Smooth muscle cell (in vitro differentiated cells): ENCODE data around the gene TIMM8A. TPM values are rescaled to one million over a fixed set of nuclear protein-coding genes. Genes with fewer than 3 reads are reported as not detected.
"Not testable (repeated sequence)": the region's sequence is repeated elsewhere in the genome, so short reads cannot be mapped to it uniquely, and the experiment has no call there.

Source experiments
- DNase-seq: peaks from one replicate; lab custom pipeline; 2025; ENCODE audit not compliant: unreplicated experiment; lab: John Stamatoyannopoulos, UW
- H2AFZ ChIP-seq: fragments of 200-600 bp; sonication (generic); 2 replicates; pipeline ENCODE4 v1.6.0; 2016; ENCODE audit warnings: antibody characterized with exemption, low read depth, mild to moderate bottlenecking
- H3F3A ChIP-seq: fragments of 200-600 bp; sonication (generic); 2 replicates; pipeline ENCODE4 v1.6.0; 2017; ENCODE audit warnings: antibody characterized with exemption, low read depth
- H3K27ac ChIP-seq: fragments of 200-600 bp; sonication (generic); 2 replicates; pipeline ENCODE4 v1.5.1; 2016; ENCODE audit warnings: low read depth, mild to moderate bottlenecking
- H3K27me3 ChIP-seq: fragments of 200-600 bp; sonication (generic); 2 replicates; pipeline ENCODE4 v1.6.1; 2016; ENCODE audit warnings: low read depth, mild to moderate bottlenecking
- H3K36me3 ChIP-seq: fragments of 200-600 bp; sonication (generic); 2 replicates; pipeline ENCODE4 v1.5.1; 2016; ENCODE audit warnings: low read depth
- H3K4me1 ChIP-seq: fragments of 200-600 bp; sonication (generic); 2 replicates; pipeline ENCODE4 v1.5.1; 2016; ENCODE audit warnings: low read depth
- H3K4me2 ChIP-seq: fragments of 200-600 bp; sonication (generic); 2 replicates; pipeline ENCODE4 v1.6.0; 2016; ENCODE audit warnings: mild to moderate bottlenecking
- H3K4me3 ChIP-seq: fragments of 200-600 bp; sonication (generic); 2 replicates; pipeline ENCODE4 v1.5.1; 2016; ENCODE audit warnings: mild to moderate bottlenecking
- H3K79me2 ChIP-seq: fragments of 200-600 bp; sonication (generic); 2 replicates; pipeline ENCODE4 v1.6.0; 2016; ENCODE audit warnings: low read depth, mild to moderate bottlenecking
- H3K9ac ChIP-seq: fragments of 200-600 bp; sonication (generic); 2 replicates; pipeline ENCODE4 v1.6.0; 2016; ENCODE audit warnings: low read depth
- H3K9me3 ChIP-seq: fragments of 200-600 bp; sonication (generic); replicated peaks from 2 replicates; pipeline ENCODE4 v1.5.1; 2016; ENCODE audit warnings: low read depth
- H4K20me1 ChIP-seq: fragments of 200-600 bp; sonication (generic); 2 replicates; pipeline ENCODE4 v1.6.0; 2016; ENCODE audit warnings: low read depth
- WGBS: methylation state at CpG from one replicate; pipeline ENCODE4 v1.1.7; 2016; ENCODE audit warnings: low lambda C conversion rate; 5-methylcytosine and 5-hydroxymethylcytosine counted together
- polyA plus RNA-seq: library from polyadenylated mRNA; unstranded; fragments of >200 nt; fragmentation: Nextera tagmentation; extraction: Ambion mirVana; gene quantifications from 2 replicates; pipeline ENCODE4 v1.2.1, GENCODE V29; 2016
- small RNA-seq: library from RNA; depleted of rRNA; stranded (forward); fragments of <200 nt; gene quantifications from one replicate; pipeline ENCODE3, GENCODE V24; 2014
- total RNA-seq: library from RNA; depleted of rRNA; stranded (reverse); fragments of >200 nt; gene quantifications from 2 replicates; pipeline ENCODE4 v1.2.3, GENCODE V29; 2014
- TF ChIP-seq, protein P1 (sequence below): fragments of 200-600 bp; sonication (generic); IDR thresholded peaks from 2 replicates; pipeline ENCODE4 v1.5.1; 2017; ENCODE audit warnings: borderline replicate concordance, mild to moderate bottlenecking, antibody characterized with exemption; ENCODE audit not compliant: insufficient read depth, poor library complexity, severe bottlenecking

TIMM8A gene
- total and polyA plus RNA-seq, 2 experiments from 2014 or later: 4.0 to 7.6 TPM

DNA sequence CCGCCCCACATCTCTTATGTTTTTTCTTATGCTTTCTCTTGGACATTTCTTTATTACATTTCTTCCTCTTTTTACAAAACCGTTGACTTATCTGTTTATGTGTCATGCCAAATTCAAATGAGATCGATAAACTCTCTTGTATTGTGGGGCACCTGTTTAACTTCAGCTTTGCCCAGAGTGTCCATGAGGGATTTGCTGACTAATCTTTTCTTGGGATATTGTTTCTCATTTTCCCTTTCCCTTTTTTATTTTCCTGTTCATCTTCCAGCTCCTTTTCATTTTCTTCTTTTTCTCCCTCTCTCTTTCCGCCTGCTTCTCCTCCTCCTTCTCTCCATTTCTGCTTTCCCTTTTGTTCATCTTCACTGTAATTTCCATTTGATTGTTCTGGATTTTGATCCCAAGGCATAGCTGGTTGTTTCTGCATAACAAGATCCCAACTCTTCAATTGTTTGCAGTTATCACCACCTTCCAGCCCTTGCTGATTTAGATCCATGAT, 10.7 kb downstream of the TIMM8A start:
- TF ChIP-seq, protein P1, sequence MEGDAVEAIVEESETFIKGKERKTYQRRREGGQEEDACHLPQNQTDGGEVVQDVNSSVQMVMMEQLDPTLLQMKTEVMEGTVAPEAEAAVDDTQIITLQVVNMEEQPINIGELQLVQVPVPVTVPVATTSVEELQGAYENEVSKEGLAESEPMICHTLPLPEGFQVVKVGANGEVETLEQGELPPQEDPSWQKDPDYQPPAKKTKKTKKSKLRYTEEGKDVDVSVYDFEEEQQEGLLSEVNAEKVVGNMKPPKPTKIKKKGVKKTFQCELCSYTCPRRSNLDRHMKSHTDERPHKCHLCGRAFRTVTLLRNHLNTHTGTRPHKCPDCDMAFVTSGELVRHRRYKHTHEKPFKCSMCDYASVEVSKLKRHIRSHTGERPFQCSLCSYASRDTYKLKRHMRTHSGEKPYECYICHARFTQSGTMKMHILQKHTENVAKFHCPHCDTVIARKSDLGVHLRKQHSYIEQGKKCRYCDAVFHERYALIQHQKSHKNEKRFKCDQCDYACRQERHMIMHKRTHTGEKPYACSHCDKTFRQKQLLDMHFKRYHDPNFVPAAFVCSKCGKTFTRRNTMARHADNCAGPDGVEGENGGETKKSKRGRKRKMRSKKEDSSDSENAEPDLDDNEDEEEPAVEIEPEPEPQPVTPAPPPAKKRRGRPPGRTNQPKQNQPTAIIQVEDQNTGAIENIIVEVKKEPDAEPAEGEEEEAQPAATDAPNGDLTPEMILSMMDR: no peak
- H3K9ac ChIP-seq: no peak overlapping the region
- H4K20me1 ChIP-seq: no peaks in the 10 kb centered on the region
- no peak for DNase-seq
- H3K27me3 ChIP-seq: no peaks in the 10 kb centered on the region
- no peak overlapping the region for H3K27ac ChIP-seq
- H3K4me3 ChIP-seq: no peak overlapping the region
- WGBS: 80% methylated on average over 4 of the region's 4 CpGs
- H3K4me1 ChIP-seq: no peaks in the 10 kb centered on the region
- no peak overlapping the region for H2AFZ ChIP-seq
- H3K36me3 ChIP-seq: no peaks in the 10 kb centered on the region
- no peaks in the 10 kb centered on the region for H3K79me2 ChIP-seq
- no peaks in the 10 kb centered on the region for H3K9me3 ChIP-seq
- no peak overlapping the region for H3K4me2 ChIP-seq
- no peaks in the 10 kb centered on the region for H3F3A ChIP-seq

DNA sequence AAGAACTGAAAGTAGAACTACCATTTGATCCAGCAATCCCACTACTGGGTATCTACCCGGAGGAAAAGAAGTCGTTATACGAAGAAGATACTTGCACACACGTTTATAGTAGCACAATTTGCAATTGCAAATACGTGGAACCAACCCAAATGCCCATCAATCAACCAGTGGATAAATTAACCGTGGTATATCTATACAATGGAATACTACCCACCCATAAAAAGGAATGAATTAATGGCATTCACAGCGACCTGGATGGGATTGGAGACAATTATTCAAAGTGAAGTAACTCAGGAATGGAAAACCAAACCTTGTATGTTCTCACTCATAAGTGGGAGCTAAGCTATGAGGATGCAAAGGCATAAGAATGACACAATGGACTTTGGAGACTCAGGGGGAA, 14.2 kb downstream of the TIMM8A start:
- not testable (repeated sequence) for H3K4me1 ChIP-seq, H4K20me1 ChIP-seq, DNase-seq, H3K4me2 ChIP-seq, H3K9ac ChIP-seq, H3K36me3 ChIP-seq, H3K9me3 ChIP-seq, H3K4me3 ChIP-seq, H3K79me2 ChIP-seq, H3F3A ChIP-seq, H3K27ac ChIP-seq, H3K27me3 ChIP-seq, H2AFZ ChIP-seq
- whole genome bisulfite sequencing: 57% methylated on average over 7 of the region's 7 CpGs

DNA sequence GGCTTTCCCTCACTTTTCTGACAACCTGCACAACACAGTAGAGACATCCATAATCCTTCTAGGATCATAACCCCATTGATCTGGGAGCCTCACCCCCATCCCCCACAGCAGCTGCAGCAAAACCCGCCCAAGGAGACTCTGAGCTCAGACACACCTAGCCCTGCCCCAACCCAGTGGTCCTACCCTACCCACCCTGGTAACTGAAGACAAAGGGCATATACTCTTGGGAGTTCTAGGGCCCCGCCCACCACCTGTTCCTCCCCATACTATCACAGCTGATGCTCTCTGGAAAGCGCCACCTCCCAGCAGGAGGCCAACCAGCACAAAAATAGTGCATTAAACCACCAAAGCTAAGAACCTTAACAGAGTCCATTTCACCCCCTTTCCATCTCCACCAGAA, 21.9 kb downstream of the TIMM8A start:
- not testable (repeated sequence) for H3F3A ChIP-seq, H3K4me1 ChIP-seq, H3K27me3 ChIP-seq, H3K4me3 ChIP-seq, H3K36me3 ChIP-seq, H3K9ac ChIP-seq, H3K4me2 ChIP-seq, H3K27ac ChIP-seq, H3K79me2 ChIP-seq, DNase-seq, H2AFZ ChIP-seq, H4K20me1 ChIP-seq, H3K9me3 ChIP-seq
- WGBS: 90% methylated on average over 3 of the region's 3 CpGs

- H2AFZ ChIP-seq: no peak overlapping the region
- TF ChIP-seq, protein P1: no peak
- no peaks in the 10 kb centered on the region for H4K20me1 ChIP-seq
- no peak overlapping the region for H3K4me2 ChIP-seq
- H3K4me1 ChIP-seq: no peaks in the 10 kb centered on the region
- no peaks in the 10 kb centered on the region for H3K9me3 ChIP-seq
- no peaks in the 10 kb centered on the region for H3K27me3 ChIP-seq
- H3K4me3 ChIP-seq: no peak overlapping the region
- no peaks in the 10 kb centered on the region for H3K36me3 ChIP-seq
- DNase-seq: no peak
- no peaks in the 10 kb centered on the region for H3F3A ChIP-seq
- 64% methylated on average over 1 of the region's 1 CpG for WGBS
- H3K9ac ChIP-seq: no peak overlapping the region
- H3K27ac ChIP-seq: no peak overlapping the region
- no peaks in the 10 kb centered on the region for H3K79me2 ChIP-seq
These were observed 44.8 kb downstream of the TIMM8A start for GRCh38 chrX:101303790-101304189.

Small RNA genes within 50 kb of the gene (small RNA-seq; reads per million reads assigned to genes)
- gene RNU6-934P: not detected

Other genes with a start within 250 kb of the TIMM8A start
- gene DRP2, start 129.0 kb downstream of the TIMM8A start, total RNA-seq: 10.8 and 12.9 TPM in 2 replicates
- 6.2 and 6.8 TPM in 2 replicates for gene DRP2, start 129.0 kb downstream of the TIMM8A start, polyA plus RNA-seq
- 0.04 TPM in 1 of 2 replicates, not detected in the other for gene TAF7L, start 57.4 kb downstream of the TIMM8A start, total RNA-seq
- gene TAF7L, start 57.4 kb downstream of the TIMM8A start, polyA plus RNA-seq: 0.14 and 0.46 TPM in 2 replicates
- not detected in 2 replicates for gene BTK, start 37.4 kb upstream of the TIMM8A start, total RNA-seq
- gene BTK, start 37.4 kb upstream of the TIMM8A start, polyA plus RNA-seq: 0.72 TPM in 1 of 2 replicates, not detected in the other
- 2,676 and 3,414 TPM in 2 replicates for gene RPL36A, start 42.3 kb upstream of the TIMM8A start, total RNA-seq
- 301 and 319 TPM in 2 replicates for gene RPL36A, start 42.3 kb upstream of the TIMM8A start, polyA plus RNA-seq
- gene GLA, start 59.2 kb upstream of the TIMM8A start, total RNA-seq: 41.2 and 54.0 TPM in 2 replicates
- 43.2 and 46.9 TPM in 2 replicates for gene GLA, start 59.2 kb upstream of the TIMM8A start, polyA plus RNA-seq
- 56.4 and 64.4 TPM in 2 replicates for gene HNRNPH2, start 59.5 kb upstream of the TIMM8A start, total RNA-seq
- 79.9 and 88.3 TPM in 2 replicates for gene HNRNPH2, start 59.5 kb upstream of the TIMM8A start, polyA plus RNA-seq
- 3.7 and 6.8 TPM in 2 replicates for gene ARMCX4, start 136.7 kb upstream of the TIMM8A start, total RNA-seq
- gene ARMCX4, start 136.7 kb upstream of the TIMM8A start, polyA plus RNA-seq: 4.5 and 4.8 TPM in 2 replicates
- 40.7 and 47.5 TPM in 2 replicates for gene ARMCX1, start 201.8 kb upstream of the TIMM8A start, total RNA-seq
- 28.9 and 35.4 TPM in 2 replicates for gene ARMCX1, start 201.8 kb upstream of the TIMM8A start, polyA plus RNA-seq